ENCODE measurements around the gene DCANP1. TPM values are rescaled to one million over a fixed set of nuclear protein-coding genes. Genes with fewer than 3 reads are reported as not detected.

Gene DCANP1
- total RNA-seq, 1 donor from 2014 or later, result not detected

GRCh38 chr5:135455876-135456237 is 8.7 kb upstream of the DCANP1 start:
- Mint-ChIP-seq H3K27me3 (peaks cover 39% of the 10 kb centered on the region), H3K9me3 (ENCODE audit: low read depth) (no peaks in the 10 kb centered on the region), H3K27ac (no peak overlapping the region), H3K4me3 (ENCODE audit: low read depth) (no peak overlapping the region), H3K4me1 (ENCODE audit: low read depth) (no peaks in the 10 kb centered on the region), H3K36me3 (ENCODE audit: insufficient read depth) (no peaks in the 10 kb centered on the region)
- no peak for DNase-seq (ENCODE audit: low spot score, unreplicated experiment)
- TF ChIP-seq, protein P1, sequence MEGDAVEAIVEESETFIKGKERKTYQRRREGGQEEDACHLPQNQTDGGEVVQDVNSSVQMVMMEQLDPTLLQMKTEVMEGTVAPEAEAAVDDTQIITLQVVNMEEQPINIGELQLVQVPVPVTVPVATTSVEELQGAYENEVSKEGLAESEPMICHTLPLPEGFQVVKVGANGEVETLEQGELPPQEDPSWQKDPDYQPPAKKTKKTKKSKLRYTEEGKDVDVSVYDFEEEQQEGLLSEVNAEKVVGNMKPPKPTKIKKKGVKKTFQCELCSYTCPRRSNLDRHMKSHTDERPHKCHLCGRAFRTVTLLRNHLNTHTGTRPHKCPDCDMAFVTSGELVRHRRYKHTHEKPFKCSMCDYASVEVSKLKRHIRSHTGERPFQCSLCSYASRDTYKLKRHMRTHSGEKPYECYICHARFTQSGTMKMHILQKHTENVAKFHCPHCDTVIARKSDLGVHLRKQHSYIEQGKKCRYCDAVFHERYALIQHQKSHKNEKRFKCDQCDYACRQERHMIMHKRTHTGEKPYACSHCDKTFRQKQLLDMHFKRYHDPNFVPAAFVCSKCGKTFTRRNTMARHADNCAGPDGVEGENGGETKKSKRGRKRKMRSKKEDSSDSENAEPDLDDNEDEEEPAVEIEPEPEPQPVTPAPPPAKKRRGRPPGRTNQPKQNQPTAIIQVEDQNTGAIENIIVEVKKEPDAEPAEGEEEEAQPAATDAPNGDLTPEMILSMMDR (IDR thresholded peaks at IDR 0.05; ENCODE audit: unreplicated experiment), result no peak

DNA sequence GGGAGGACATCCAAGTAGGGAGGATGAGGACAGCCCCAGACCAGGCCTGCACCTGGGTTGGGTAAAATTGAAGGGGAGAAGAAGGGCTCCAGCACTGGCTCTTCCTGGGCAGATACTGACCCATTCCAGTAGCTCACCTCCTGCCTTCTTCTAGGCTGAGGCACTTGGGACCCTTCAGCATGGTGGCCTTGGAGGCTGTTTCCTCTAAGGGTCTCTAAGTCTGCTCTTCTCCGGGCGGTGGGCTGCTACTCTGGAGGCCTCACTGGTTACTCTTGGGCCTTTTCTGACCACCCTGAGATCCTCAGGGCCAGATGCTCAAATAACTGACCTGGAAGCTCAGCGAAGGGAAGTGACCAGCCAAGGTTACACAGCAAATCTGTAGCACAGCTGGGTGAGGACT is 7.8 kb upstream of the DCANP1 start:
- Mint-ChIP-seq H3K4me3 (ENCODE audit: low read depth) (no peak overlapping the region), H3K9me3 (ENCODE audit: low read depth) (no peaks in the 10 kb centered on the region), H3K4me1 (ENCODE audit: low read depth) (peaks cover 3% of the 10 kb centered on the region), H3K27me3 (peaks cover 31% of the 10 kb centered on the region), H3K36me3 (ENCODE audit: insufficient read depth) (no peaks in the 10 kb centered on the region), H3K27ac (no peak overlapping the region)
- TF ChIP-seq, protein P1 (IDR thresholded peaks at IDR 0.05; ENCODE audit: unreplicated experiment), result no peak
- DNase-seq (ENCODE audit: low spot score, unreplicated experiment), result no peak

DNA sequence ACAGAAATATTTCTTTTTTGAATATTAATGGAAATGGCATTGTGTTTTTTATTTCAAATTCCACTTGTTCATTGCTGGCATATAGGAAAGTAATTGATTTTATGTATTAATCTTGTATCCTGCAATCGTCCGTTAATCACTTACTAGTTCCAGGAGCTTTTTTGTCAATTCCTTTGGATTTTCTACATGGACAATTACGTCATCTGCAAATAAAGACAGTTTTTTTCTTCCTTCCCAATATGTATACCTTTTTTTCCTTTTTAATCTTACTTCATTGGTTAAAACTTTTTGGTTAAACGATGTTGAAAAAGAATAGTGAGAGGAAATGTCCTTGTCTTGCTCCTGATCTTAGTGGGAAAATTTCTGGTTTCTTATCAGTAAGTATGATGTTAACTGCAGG is 6.5 kb upstream of the DCANP1 start:
- DNase-seq (ENCODE audit: low spot score, unreplicated experiment), result no peak
- Mint-ChIP-seq H3K9me3 (ENCODE audit: low read depth) (no peaks in the 10 kb centered on the region), H3K4me1 (ENCODE audit: low read depth) (peaks cover 3% of the 10 kb centered on the region), H3K27me3 (peaks cover 25% of the 10 kb centered on the region), H3K27ac (no peak overlapping the region), H3K36me3 (ENCODE audit: insufficient read depth) (no peaks in the 10 kb centered on the region), H3K4me3 (ENCODE audit: low read depth) (no peak overlapping the region)
- TF ChIP-seq, protein P1 (IDR thresholded peaks at IDR 0.05; ENCODE audit: unreplicated experiment), result no peak

DNA sequence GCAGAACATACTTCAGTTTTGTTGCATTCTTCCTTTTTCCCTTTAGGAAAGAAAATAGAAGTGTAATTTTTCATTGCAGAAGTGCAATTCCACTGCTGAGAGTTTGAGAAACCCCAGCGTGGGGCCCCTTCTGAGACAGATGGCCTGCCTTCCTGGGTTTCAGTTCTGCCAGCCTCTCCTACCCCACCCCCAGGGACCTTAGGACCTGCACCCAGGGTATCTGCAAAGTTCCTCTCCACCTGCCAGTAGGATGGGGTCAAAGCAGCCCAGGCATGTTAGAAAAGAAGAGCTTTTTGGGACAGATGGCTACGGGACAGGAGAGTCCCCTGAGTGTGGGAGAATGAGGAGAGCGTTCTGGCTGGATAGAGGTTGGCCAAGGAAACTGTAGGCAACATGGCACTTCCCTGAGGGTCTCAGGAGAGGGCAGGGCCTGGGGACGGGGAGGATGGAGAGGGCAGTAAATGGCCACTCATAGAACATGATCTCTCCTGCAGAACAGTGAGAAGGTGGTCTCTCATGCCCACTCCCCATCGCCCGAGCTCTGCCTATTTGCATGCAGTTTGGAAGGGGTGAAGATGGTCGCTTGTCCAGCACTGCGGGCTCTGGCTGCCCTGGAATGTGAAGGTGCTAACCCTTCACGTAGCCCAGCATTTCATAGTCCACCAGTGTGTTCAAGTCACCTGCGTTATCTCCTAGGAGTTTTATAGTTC is 5.3 kb upstream of the DCANP1 start, which contains the start of gene TIFAB:
TSS of gene TIFAB (minus strand) at position 31 of the 710 bp plus-strand sequence. CDS start 2,412 bp downstream, outside the sequence.
- no peak for DNase-seq (ENCODE audit: low spot score, unreplicated experiment)
- Mint-ChIP-seq H3K27ac (no peak within 1 kb of the TSS), H3K9me3 (ENCODE audit: low read depth) (no peaks in the 10 kb centered on the region), H3K27me3 (peaks cover 26% of the 10 kb centered on the region), H3K4me1 (ENCODE audit: low read depth) (peaks cover 3% of the 10 kb centered on the region), H3K36me3 (ENCODE audit: insufficient read depth) (no peaks in the 10 kb centered on the region), H3K4me3 (ENCODE audit: low read depth) (no peak within 1 kb of the TSS)
- TF ChIP-seq, protein P1 (IDR thresholded peaks at IDR 0.05; ENCODE audit: unreplicated experiment), result no peak

- H3K9me3 Mint-ChIP-seq (ENCODE audit: low read depth), result no peaks in the 10 kb centered on the region
- no peaks in the 10 kb centered on the region for H3K36me3 Mint-ChIP-seq (ENCODE audit: insufficient read depth)
- TF ChIP-seq, protein P1 (IDR thresholded peaks at IDR 0.05; ENCODE audit: unreplicated experiment), result no peak
- DNase-seq (ENCODE audit: low spot score, unreplicated experiment), result no peak
- no peak overlapping the region for H3K27ac Mint-ChIP-seq
- H3K27me3 Mint-ChIP-seq, result peaks cover 27% of the 10 kb centered on the region
- H3K4me3 Mint-ChIP-seq (ENCODE audit: low read depth), result no peak overlapping the region
- H3K4me1 Mint-ChIP-seq (ENCODE audit: low read depth), result peaks cover 3% of the 10 kb centered on the region
Measured at GRCh38 chr5:135451581-135452320, 4.6 kb upstream of the DCANP1 start.

Measured in progenitor cell of endocrine pancreas (in vitro differentiated cells).